Naive B cell (primary cell): Measurements from ENCODE around the gene FRK. TPM values are rescaled to one million over a fixed set of nuclear protein-coding genes. Genes with fewer than 3 reads are reported as not detected.

Source experiments
- ATAC-seq, 2 donors: fragments of 150-1000 bp; cut with Tn5 transposase; 2 replicates each; pipeline ENCODE4 v1.10.0; 2021; ENCODE audit warnings: low read depth in 2 of 2, mild to moderate bottlenecking in 2 of 2, moderate library complexity in 2 of 2
- DNase-seq: peaks from one replicate; pipeline ENCODE4 v3.0.0; 2022
- H3K27ac Mint-ChIP-seq, 6 donors: one replicate each; pipeline ENCODE4 v1.8.0; 2020 to 2022; ENCODE audit warnings: mild to moderate bottlenecking in 6 of 6, mixed read lengths in 6 of 6, moderate library complexity in 5 of 6, inconsistent platforms in 2 of 6
- H3K27me3 Mint-ChIP-seq, 3 donors: one replicate each; pipeline ENCODE4 v1.8.0; 2021 to 2022; ENCODE audit warnings: mixed read lengths in 3 of 3, mild to moderate bottlenecking in 1 of 3
- H3K36me3 Mint-ChIP-seq, 2 donors: one replicate each; pipeline ENCODE4 v1.8.0; 2020 to 2022; ENCODE audit warnings: mixed read lengths in 2 of 2, inconsistent platforms in 1 of 2, mild to moderate bottlenecking in 1 of 2
- H3K4me1 Mint-ChIP-seq, 3 donors: one replicate each; pipeline ENCODE4 v1.8.0; 2020 to 2022; ENCODE audit warnings: mixed read lengths in 3 of 3, inconsistent platforms in 1 of 3, mild to moderate bottlenecking in 1 of 3, moderate library complexity in 1 of 3
- H3K4me3 Mint-ChIP-seq, 8 donors: one replicate each; pipeline ENCODE4 v1.8.0; 2020 to 2022; ENCODE audit warnings: mild to moderate bottlenecking in 8 of 8, mixed read lengths in 8 of 8, moderate library complexity in 8 of 8, inconsistent platforms in 2 of 8
- H3K9me3 Mint-ChIP-seq, 7 donors: one replicate each; pipeline ENCODE4 v1.8.0; 2020 to 2022; ENCODE audit warnings: mixed read lengths in 7 of 7, mild to moderate bottlenecking in 5 of 7, inconsistent platforms in 2 of 7, moderate library complexity in 1 of 7
- polyA plus RNA-seq, 6 donors: library from polyadenylated mRNA; unstranded; fragments of 300-500 nt; fragmentation: Illumina TruSeq; gene quantifications; one replicate each; pipeline ENCODE4 v1.2.3, GENCODE V29; 2021; ENCODE audit warnings: low read depth in 6 of 6

FRK gene, protein sequence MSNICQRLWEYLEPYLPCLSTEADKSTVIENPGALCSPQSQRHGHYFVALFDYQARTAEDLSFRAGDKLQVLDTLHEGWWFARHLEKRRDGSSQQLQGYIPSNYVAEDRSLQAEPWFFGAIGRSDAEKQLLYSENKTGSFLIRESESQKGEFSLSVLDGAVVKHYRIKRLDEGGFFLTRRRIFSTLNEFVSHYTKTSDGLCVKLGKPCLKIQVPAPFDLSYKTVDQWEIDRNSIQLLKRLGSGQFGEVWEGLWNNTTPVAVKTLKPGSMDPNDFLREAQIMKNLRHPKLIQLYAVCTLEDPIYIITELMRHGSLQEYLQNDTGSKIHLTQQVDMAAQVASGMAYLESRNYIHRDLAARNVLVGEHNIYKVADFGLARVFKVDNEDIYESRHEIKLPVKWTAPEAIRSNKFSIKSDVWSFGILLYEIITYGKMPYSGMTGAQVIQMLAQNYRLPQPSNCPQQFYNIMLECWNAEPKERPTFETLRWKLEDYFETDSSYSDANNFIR
- polyA plus RNA-seq: not detected

DNA sequence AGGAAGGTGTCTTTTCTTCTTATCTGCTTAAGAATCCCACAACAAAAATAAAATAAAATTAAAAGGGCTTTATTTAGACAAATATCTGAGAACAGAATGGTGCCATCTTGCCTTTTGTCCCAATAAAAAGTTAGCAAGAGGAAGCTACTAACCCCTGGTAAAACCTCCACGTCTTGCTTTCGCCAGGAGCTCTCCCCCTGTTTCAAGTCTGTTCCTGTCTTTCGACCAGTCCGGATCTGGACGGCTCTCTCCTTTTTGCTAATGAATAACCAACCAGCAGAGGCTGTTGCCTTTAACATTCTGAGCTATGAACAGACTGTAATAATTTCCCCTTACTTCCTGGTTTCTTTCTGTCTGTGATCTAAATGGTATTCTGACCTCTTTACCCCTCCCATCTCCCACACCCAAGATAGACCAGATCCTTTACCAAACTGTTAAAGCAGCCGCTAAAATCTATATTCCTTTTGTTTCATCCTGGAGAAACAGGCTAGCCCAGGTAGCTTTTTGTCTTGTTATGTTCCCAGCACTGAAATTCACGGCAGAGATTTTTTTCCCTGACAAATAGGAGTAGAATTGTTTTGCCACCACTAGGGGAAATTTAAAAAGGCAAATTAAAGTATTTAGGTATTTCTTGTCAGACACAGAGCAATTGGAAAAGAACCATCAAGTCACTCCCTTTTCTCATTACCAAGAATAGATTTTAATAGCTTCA, at the start of gene FRK:
Gene FRK, minus strand, starts transcription at position 320 of the 712 bp plus-strand sequence. CDS start 580 bp downstream, outside the sequence.
- no peak for ATAC-seq
- DNase-seq: no peak
- H3K36me3 Mint-ChIP-seq: no peaks in the 10 kb centered on the region
- H3K27ac Mint-ChIP-seq: peak within 1 kb of the TSS in 3 of 6 donors; percentile 1 to 55 (median 14)
- no peaks in the 10 kb centered on the region for H3K9me3 Mint-ChIP-seq
- peaks cover 0 to 5% (median 0%) of the 10 kb centered on the region in 3 donors for H3K4me1 Mint-ChIP-seq
- H3K4me3 Mint-ChIP-seq: peak within 1 kb of the TSS in 5 of 8 donors; percentile 23 to 66 (median 55)
- peaks cover 5 to 28% (median 25%) of the 10 kb centered on the region in 3 donors for H3K27me3 Mint-ChIP-seq

DNA sequence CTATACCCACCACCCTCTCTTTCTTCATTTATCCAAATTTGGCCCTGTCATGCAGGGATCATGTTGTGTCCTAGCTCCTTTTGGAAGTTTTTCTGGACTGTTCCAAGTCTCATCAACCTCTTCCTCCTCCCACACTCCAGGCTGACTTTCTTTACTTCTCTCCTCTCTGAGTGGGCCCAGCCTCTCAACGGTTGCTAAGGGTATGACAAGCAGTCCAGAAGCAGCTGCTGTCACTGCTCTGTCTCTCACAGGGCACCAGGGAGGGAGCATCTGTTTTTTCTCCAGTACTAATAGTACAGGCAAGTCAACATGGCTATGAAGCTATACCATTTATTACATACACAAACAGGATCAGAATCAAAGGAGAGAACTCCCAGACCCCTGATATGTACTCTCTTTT, 48.1 kb upstream of the FRK start:
- peaks cover 21 to 27% (median 26%) of the 10 kb centered on the region in 3 donors for H3K4me1 Mint-ChIP-seq
- DNase-seq (no peak), ATAC-seq (no peak)
- no peaks in the 10 kb centered on the region for H3K9me3 Mint-ChIP-seq
- H3K36me3 Mint-ChIP-seq: peaks cover 36 to 39% of the 10 kb centered on the region in 2 donors
- no peaks in the 10 kb centered on the region for H3K27me3 Mint-ChIP-seq
- H3K4me3 Mint-ChIP-seq: no peak overlapping the region
- H3K27ac Mint-ChIP-seq: no peak overlapping the region

DNA sequence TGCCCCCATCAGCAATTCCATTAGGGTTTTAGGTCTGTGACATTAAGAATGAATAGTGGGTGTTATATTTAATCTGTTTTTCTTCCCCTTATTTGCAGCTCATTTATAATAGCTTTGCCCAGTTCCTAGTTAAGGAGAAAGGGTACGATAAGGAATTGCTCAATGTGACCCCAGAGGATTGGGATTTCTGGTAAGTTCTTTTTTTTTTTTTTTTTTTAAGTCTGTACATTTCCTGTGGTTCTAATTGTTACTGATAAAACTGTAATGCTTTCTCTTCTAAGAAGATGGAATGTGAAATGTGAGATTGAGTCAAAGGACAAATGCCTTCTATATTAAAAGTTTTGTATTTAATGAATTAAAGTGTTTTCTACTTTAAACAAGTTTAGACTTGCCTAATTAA, 45.5 kb upstream of the FRK start:
- H3K4me1 Mint-ChIP-seq: peaks cover 38 to 51% (median 48%) of the 10 kb centered on the region in 3 donors
- H3K27ac Mint-ChIP-seq: no peak overlapping the region
- H3K9me3 Mint-ChIP-seq: no peaks in the 10 kb centered on the region
- no peak for DNase-seq
- H3K36me3 Mint-ChIP-seq: peaks cover 18 to 33% of the 10 kb centered on the region in 2 donors
- no peaks in the 10 kb centered on the region for H3K27me3 Mint-ChIP-seq
- ATAC-seq: no peak
- H3K4me3 Mint-ChIP-seq: no peak overlapping the region

DNA sequence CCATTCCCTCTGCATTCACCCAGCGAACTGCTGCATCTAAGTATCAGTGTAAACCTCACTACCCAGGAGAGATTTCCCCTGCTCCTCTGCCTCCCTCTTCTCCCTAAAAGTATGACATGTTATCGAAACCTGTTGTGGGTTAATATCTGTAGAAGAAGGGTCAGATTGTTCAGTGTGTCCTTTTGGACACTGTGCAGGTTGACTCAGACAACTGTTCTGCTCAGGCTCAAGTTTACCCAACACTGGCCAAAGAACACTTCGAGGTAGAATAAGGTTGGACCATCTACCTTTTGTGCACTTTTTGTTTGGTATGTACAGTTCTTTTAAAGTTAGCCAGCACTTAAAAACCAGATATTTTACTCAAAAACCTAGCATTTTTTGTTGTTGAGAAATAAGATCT, 44.6 kb upstream of the FRK start:
- peaks cover 11 to 24% of the 10 kb centered on the region in 2 donors for H3K36me3 Mint-ChIP-seq
- H3K27me3 Mint-ChIP-seq: no peaks in the 10 kb centered on the region
- peak overlapping the region in 1 of 8 donors; percentile 35 for H3K4me3 Mint-ChIP-seq
- DNase-seq (no peak), ATAC-seq (no peak)
- no peaks in the 10 kb centered on the region for H3K9me3 Mint-ChIP-seq
- H3K4me1 Mint-ChIP-seq: peaks cover 42 to 50% (median 46%) of the 10 kb centered on the region in 3 donors
- no peak overlapping the region for H3K27ac Mint-ChIP-seq

DNA sequence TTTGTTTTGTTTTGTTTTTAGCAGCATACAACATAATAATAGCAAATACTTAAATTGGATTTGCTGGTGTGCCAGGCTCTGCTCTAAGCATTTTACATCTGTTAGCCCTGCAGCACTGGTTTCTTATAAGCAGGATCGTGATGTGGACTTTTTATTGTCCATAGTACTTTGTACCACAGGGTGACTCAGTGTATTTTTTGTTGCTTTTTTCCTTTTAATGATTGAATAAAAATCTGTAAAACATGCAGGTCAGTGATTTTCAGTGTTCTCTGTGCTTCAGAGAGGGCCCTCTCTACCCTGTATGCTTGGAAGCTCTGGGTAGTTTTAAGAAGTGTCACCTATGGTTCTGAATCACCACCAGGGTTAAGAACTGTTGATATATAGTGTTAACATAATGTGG, 43.9 kb upstream of the FRK start:
- H3K9me3 Mint-ChIP-seq: no peaks in the 10 kb centered on the region
- H3K27ac Mint-ChIP-seq: peak overlapping the region in 2 of 6 donors; percentile 1 to 66
- H3K27me3 Mint-ChIP-seq: no peaks in the 10 kb centered on the region
- DNase-seq (no peak), ATAC-seq (no peak)
- H3K36me3 Mint-ChIP-seq: peaks cover 9 to 19% of the 10 kb centered on the region in 2 donors
- H3K4me3 Mint-ChIP-seq: peak overlapping the region in 1 of 8 donors; percentile 62
- peaks cover 45 to 47% (median 47%) of the 10 kb centered on the region in 3 donors for H3K4me1 Mint-ChIP-seq

DNA sequence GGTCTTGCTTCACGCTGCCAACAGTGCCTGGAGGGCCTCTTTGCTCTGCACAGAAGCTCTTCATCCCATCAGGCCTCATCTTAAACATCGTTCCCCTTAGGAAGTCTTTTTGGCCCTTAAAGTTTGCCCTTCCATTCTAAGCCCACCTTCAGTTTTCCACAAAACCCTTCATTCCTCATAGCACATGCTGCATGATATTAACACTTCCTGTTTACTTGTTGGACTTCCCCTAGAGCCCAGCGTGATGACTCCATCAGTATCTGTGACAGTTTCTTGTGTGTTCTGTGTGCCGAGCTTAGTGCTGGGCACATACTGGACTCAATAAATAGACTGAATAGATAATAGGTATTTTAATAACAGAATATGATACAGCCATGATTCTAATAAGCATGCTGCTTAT, 42.2 kb upstream of the FRK start:
- no peak for ATAC-seq
- peaks cover 0 to 7% of the 10 kb centered on the region in 2 donors for H3K36me3 Mint-ChIP-seq
- H3K4me1 Mint-ChIP-seq: peaks cover 42 to 47% (median 45%) of the 10 kb centered on the region in 3 donors
- no peak for DNase-seq
- H3K27me3 Mint-ChIP-seq: no peaks in the 10 kb centered on the region
- no peaks in the 10 kb centered on the region for H3K9me3 Mint-ChIP-seq
- peak overlapping the region in 2 of 6 donors; percentile 48 to 64 for H3K27ac Mint-ChIP-seq
- H3K4me3 Mint-ChIP-seq: peak overlapping the region in 7 of 8 donors; percentile 7 to 95 (median 29)

DNA sequence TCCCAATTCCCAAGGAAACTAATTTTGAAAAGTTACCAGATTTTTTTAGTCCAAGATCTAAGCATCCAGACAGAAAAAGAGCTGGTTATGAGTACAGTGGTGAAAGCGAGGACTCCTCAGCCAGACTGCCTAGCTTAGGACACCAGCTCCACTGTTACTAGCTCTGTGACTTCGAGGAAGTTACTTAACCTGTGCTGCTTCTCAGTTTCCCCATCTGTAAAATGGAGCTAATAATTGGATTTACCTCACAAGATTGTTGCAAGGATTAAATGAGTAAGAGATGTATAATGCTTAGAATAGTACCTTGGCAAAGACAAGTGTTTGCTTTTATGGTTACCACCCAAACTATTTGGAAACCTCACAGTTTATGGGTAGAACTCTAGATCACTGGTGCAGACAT, 41.1 kb upstream of the FRK start:
- DNase-seq (no peak), ATAC-seq (no peak)
- peaks cover 0 to 7% of the 10 kb centered on the region in 2 donors for H3K36me3 Mint-ChIP-seq
- peaks cover 42 to 47% (median 45%) of the 10 kb centered on the region in 3 donors for H3K4me1 Mint-ChIP-seq
- H3K27ac Mint-ChIP-seq: peak overlapping the region; percentile 23 to 97 (median 86)
- peak overlapping the region; percentile 88 to 97 (median 96) for H3K4me3 Mint-ChIP-seq
- peaks cover 0 to 1% (median under 1%) of the 10 kb centered on the region in 7 donors for H3K9me3 Mint-ChIP-seq
- no peaks in the 10 kb centered on the region for H3K27me3 Mint-ChIP-seq

DNA sequence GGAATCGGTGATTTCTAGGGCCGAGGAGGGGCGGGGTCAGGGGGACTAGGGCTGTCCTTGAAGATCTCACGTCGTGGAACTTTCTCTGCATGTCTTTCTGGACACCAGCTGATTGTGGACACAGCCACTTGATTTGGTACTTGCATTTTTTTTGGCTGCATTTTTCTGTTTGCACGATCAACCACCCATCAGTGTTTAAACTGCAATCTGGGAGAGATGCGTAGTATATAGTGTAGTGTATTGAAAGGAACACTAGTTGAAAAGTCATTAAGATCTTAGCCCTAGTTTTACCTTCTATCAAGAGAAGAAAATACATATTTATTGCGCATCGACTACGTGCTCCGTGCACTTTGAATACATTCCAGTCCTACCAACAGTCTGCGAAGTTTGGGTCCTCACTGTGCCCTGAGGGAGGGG, 40.6 kb upstream of the FRK start:
- H3K27ac Mint-ChIP-seq: peak overlapping the region in 5 of 6 donors; percentile 23 to 97 (median 91)
- H3K27me3 Mint-ChIP-seq: no peaks in the 10 kb centered on the region
- peaks cover 42 to 47% (median 45%) of the 10 kb centered on the region in 3 donors for H3K4me1 Mint-ChIP-seq
- ATAC-seq (peak; percentile 0 to 1), DNase-seq (no peak)
- H3K9me3 Mint-ChIP-seq: peaks cover 0 to 6% (median 5%) of the 10 kb centered on the region in 7 donors
- H3K4me3 Mint-ChIP-seq: peak overlapping the region; percentile 88 to 97 (median 96)
- H3K36me3 Mint-ChIP-seq: peaks cover 0 to 7% of the 10 kb centered on the region in 2 donors

DNA sequence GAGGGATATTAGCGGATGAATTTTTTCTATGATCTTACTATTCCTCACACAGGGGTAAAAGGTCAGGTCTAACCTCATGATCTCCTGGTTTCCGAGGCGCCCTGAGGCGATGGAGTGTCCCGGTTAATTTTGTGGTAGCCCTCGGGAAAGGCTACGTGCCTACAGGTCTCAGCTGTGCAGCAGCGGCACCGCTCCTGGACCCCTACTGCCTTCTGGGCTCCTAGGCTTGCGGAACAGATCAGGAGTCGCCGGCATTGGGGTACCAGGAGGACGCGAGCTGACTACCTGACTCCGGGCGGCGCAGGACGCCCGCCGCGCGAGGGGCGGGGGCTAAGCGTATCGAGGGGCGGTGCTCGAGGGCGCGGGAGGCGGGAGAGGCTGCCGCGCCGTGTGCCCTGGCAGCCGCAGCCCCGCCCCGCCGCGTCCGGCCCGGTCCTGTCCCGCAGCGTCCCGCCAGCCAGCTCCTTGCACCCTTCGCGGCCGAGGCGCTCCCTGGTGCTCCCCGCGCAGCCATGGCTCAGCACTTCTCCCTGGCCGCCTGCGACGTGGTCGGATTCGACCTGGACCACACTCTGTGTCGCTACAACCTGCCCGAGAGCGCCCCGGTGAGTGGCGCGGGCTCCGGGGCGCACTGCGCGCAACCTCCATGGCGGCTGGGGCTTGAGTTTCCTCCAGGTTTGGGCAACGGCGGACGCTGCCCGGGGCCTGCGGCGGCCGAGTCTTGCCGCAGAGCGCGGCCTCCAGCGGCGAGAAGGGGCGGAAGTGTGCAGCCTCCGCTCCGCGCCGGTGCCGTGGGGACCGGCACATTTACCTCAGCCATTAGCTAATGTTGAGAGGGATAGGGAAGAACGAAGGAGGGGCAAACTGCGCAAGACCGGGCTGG, 40.0 kb upstream of the FRK start, which contains the start of gene NT5DC1:
Gene NT5DC1, plus strand, starts transcription at position 435 of the 883 bp plus-strand sequence. Its CDS starts 78 bp downstream, at position 513.
- H3K4me1 Mint-ChIP-seq: peaks cover 38 to 43% (median 42%) of the 10 kb centered on the region in 3 donors
- H3K4me3 Mint-ChIP-seq: peak within 1 kb of the TSS; percentile 88 to 97 (median 96)
- ATAC-seq (peak; percentile 86 to 87), DNase-seq (peak; percentile 83)
- H3K9me3 Mint-ChIP-seq: peaks cover 0 to 13% (median 11%) of the 10 kb centered on the region in 7 donors
- H3K27me3 Mint-ChIP-seq: no peaks in the 10 kb centered on the region
- H3K27ac Mint-ChIP-seq: peak within 1 kb of the TSS; percentile 33 to 97 (median 86)
- H3K36me3 Mint-ChIP-seq: peaks cover 0 to 13% of the 10 kb centered on the region in 2 donors

DNA sequence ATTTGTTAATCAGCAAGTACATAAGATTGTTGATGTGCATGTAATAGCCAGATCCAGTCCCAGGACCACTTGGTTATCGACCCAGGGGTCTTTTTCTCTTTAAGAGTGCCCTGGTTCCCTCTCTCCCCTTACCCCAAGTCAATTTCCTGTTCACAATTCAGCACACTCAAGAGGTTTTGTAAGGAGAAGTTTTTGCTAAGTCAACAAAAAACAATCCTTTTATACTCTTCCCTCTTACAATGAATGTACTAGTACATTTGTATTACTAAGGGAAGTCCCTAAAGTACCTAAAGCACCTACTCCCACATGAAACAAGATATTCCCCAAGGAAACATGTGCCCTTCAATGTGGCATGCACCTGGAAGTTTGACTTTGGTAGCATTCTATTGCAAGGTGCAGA, 38.3 kb upstream of the FRK start:
- ATAC-seq (no peak), DNase-seq (no peak)
- Mint-ChIP-seq H3K4me1 (peaks cover 29 to 32% (median 29%) of the 10 kb centered on the region in 3 donors), H3K9me3 (peaks cover 0 to 16% (median 14%) of the 10 kb centered on the region in 7 donors), H3K27me3 (no peaks in the 10 kb centered on the region), H3K27ac (peak overlapping the region in 1 of 6 donors; percentile 80), H3K4me3 (peak overlapping the region in 2 of 8 donors; percentile 45 to 95), H3K36me3 (peaks cover 0 to 16% of the 10 kb centered on the region in 2 donors)

DNA sequence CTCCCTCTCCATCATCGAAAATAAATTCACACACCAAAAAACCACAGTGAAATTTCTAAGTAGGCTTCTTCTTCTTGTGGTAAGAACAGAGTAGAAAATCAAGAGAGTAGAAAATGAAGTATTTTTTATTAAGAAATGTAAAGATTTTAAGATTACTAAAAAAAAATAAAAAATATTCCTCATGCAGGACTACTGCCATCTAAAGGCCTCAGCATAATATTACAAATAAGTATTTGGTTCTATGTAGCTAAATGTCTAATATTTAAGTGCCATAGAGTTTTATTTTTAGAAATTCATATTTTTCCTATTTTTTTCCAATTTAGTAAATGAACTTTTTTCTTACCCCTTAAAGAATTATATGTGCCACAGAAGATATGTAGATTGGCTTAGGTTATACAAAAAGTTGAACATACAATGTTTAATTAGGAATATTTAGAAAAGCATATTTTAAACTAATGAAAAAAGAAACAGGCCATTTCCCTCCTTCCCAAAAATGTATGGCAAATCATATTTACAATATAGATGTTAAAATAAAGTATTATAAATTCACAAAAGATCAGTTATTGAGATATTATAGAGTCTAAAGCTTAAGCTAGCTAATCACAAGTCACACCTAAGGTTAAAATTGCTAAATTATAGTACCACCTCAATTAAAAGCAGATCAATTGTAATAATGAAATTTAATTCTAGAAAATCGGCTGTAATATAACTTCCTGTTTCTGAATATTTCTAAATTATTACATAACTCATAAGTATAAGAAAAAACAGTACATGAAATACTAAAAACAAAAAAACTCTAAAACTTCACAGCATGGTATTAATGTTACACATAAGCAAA, 36.5 kb upstream of the FRK start:
- H3K27me3 Mint-ChIP-seq: peaks cover 0 to 13% (median 8%) of the 10 kb centered on the region in 3 donors
- no peak for ATAC-seq

More for the DNA sequence above, 36.5 kb upstream of the FRK start:
- peaks cover 0 to 16% (median 14%) of the 10 kb centered on the region in 7 donors for H3K9me3 Mint-ChIP-seq
- peaks cover 12 to 18% (median 14%) of the 10 kb centered on the region in 3 donors for H3K4me1 Mint-ChIP-seq
- H3K4me3 Mint-ChIP-seq: no peak overlapping the region
- DNase-seq: peak; percentile 17
- H3K27ac Mint-ChIP-seq: no peak overlapping the region
- peaks cover 0 to 9% of the 10 kb centered on the region in 2 donors for H3K36me3 Mint-ChIP-seq
